Panc1 (cell line): ENCODE data around the gene HTR3B. TPM values are rescaled to one million over a fixed set of nuclear protein-coding genes. Genes with fewer than 3 reads are reported as not detected.

ENCODE experiments used
- ATAC-seq: fragments of 200-7000 bp; cut with Tn5 transposase; 2 replicates; pipeline ENCODE4 v1.9.1; 2020; ENCODE audit warnings: mild to moderate bottlenecking, moderate library complexity
- BruUV-seq: library from RNA; stranded (reverse); fragments of 400-500 nt; replicated peaks from 2 replicates; lab custom pipeline; 2021; lab: Mats Ljungman, UMichigan
- CTCF ChIA-PET: fragments of 300-600 bp; sonication (Branson Sonifier 250); formaldehyde crosslinking; loops from one replicate; lab custom pipeline; 2022; ENCODE audit warnings: antibody characterized with exemption; lab: Charles Lee
- POLR2A ChIA-PET: fragments of 300-600 bp; sonication (Branson Sonifier 250); formaldehyde crosslinking; loops from one replicate; lab custom pipeline; 2022; ENCODE audit warnings: antibody characterized with exemption; lab: Charles Lee
- DNase-seq: peaks from one replicate; pipeline ENCODE4 v3.0.0-alpha.2; 2010; ENCODE audit warnings: low read depth, low spot score
- H3K27ac ChIP-seq: 2 replicates; pipeline ENCODE4 v1.5.1; 2011; ENCODE audit warnings: mild to moderate bottlenecking, low read length, inconsistent platforms
- H3K27me3 ChIP-seq: fragments of 200-500 bp; sonication (Bioruptor generic); 2 replicates; pipeline ENCODE4 v1.6.0; 2014; ENCODE audit warnings: low read length, inconsistent platforms; ENCODE audit not compliant: control insufficient read depth, insufficient read depth
- H3K36me3 ChIP-seq: fragments of 200-500 bp; sonication (Bioruptor generic); 2 replicates; pipeline ENCODE4 v1.5.1; 2014; ENCODE audit warnings: inconsistent platforms, mild to moderate bottlenecking, low read length, moderate library complexity; ENCODE audit not compliant: control insufficient read depth, insufficient read depth
- H3K4me1 ChIP-seq: 2 replicates; pipeline ENCODE4 v1.5.1; 2011; ENCODE audit warnings: inconsistent platforms, mild to moderate bottlenecking, low read length, moderate library complexity; ENCODE audit not compliant: control insufficient read depth, insufficient read depth
- H3K4me3 ChIP-seq, 2 experiments: 2 replicates each; pipeline ENCODE4 v1.5.1; 2011 to 2012; ENCODE audit warnings: low read depth in 2 of 2, low read length in 2 of 2, mild to moderate bottlenecking in 2 of 2, inconsistent platforms in 1 of 2, moderate library complexity in 1 of 2
- H3K9me3 ChIP-seq: fragments of 200-500 bp; sonication (Bioruptor generic); 2 replicates; pipeline ENCODE4 v1.5.1; 2014; ENCODE audit warnings: low read depth, mild to moderate bottlenecking, inconsistent platforms, low read length, moderate library complexity; ENCODE audit not compliant: control insufficient read depth, insufficient read depth
- CTCF ChIP-seq: fragments of 450-650 bp; IDR thresholded peaks from 2 replicates; pipeline ENCODE4 v1.5.1; 2017; ENCODE audit warnings: mild to moderate bottlenecking
- POLR2AphosphoS5 ChIP-seq: IDR thresholded peaks from 2 replicates; pipeline ENCODE4 v1.6.1; 2012; ENCODE audit warnings: mild to moderate bottlenecking, low read depth, low read length, moderate library complexity
- REST ChIP-seq, 2 experiments: IDR thresholded peaks; 2 replicates each; pipeline ENCODE4 v1.6.1; 2011 to 2012; ENCODE audit warnings: low read depth in 2 of 2, control low read depth in 1 of 2, low read length in 1 of 2, mild to moderate bottlenecking in 1 of 2, moderate library complexity in 1 of 2; ENCODE audit not compliant: insufficient read depth in 1 of 2
- SIN3A ChIP-seq: IDR thresholded peaks from 2 replicates; pipeline ENCODE4 v1.6.1; 2012; ENCODE audit warnings: low read depth, mild to moderate bottlenecking, low read length, moderate library complexity, borderline replicate concordance; ENCODE audit not compliant: insufficient read depth
- TCF7L2 ChIP-seq: IDR thresholded peaks from 2 replicates; pipeline ENCODE4 v1.6.1; 2011; ENCODE audit warnings: mild to moderate bottlenecking, low read depth, low read length, inconsistent platforms
- in situ Hi-C: cut with HindIII; loops from 2 replicates; pipeline ENCODE4 v1.10.0; 2016; ENCODE audit warnings: low sequenced_read_pairs, low pct_unique_long_range_greater_than_20kb
- intact Hi-C: fragments of 100-400 bp; cut with micrococcal nuclease; formaldehyde crosslinking; loops from one replicate; pipeline ENCODE4 v1.10.0; 2022; ENCODE audit not compliant: unreplicated experiment
- total RNA-seq: library from RNA; stranded (reverse); gene quantifications from one replicate; pipeline ENCODE4 v1.2.1, GENCODE V29; 2021; ENCODE audit not compliant: unreplicated experiment

Gene HTR3B
- total RNA-seq, 1 experiment from 2014 or later: not detected

GRCh38 chr11:113926273-113927197 lies 21.9 kb downstream of the HTR3B start:
- in situ Hi-C loops: no loop called here

GRCh38 chr11:113928311-113928710 lies 23.7 kb downstream of the HTR3B start:
- H3K4me3 ChIP-seq: no peak overlapping the region
- no peaks in the 10 kb centered on the region for H3K4me1 ChIP-seq
- no peak for ATAC-seq
- no peak for DNase-seq
- ChIA-PET POLR2A (no interaction called here), CTCF (no interaction called here)
- in situ Hi-C loops (no loop called here), intact Hi-C loops (no loop called here)
- TF ChIP-seq REST (IDR thresholded peaks at IDR 0.05; ENCODE audit: insufficient read depth in 1 of 2, low read depth in 2 of 2, low read length in 1 of 2) (no peak), CTCF (no peak), POLR2AphosphoS5 (no peak), TCF7L2 (no peak)
- no TSS peak for BruUV-seq
- no peaks in the 10 kb centered on the region for H3K9me3 ChIP-seq
- H3K27ac ChIP-seq: no peak overlapping the region
- peaks cover 7% of the 10 kb centered on the region for H3K27me3 ChIP-seq
- H3K36me3 ChIP-seq: no peaks in the 10 kb centered on the region

More at GRCh38 chr11:113926273-113927197, 21.9 kb downstream of the HTR3B start:
- peaks cover 7% of the 10 kb centered on the region for H3K27me3 ChIP-seq
- no TSS peak for BruUV-seq
- H3K27ac ChIP-seq: no peak overlapping the region
- intact Hi-C loops: no loop called here
- ChIA-PET CTCF (no interaction called here), POLR2A (no interaction called here)
- TF ChIP-seq CTCF (no peak), POLR2AphosphoS5 (no peak), TCF7L2 (no peak), REST (IDR thresholded peaks at IDR 0.05; ENCODE audit: insufficient read depth in 1 of 2, low read depth in 2 of 2, low read length in 1 of 2) (no peak), SIN3A (no peak)
- H3K4me1 ChIP-seq: no peaks in the 10 kb centered on the region
- DNase-seq (no peak), ATAC-seq (peak; percentile 69)
- no peaks in the 10 kb centered on the region for H3K9me3 ChIP-seq
- no peaks in the 10 kb centered on the region for H3K36me3 ChIP-seq
- no peak overlapping the region; a peak in 1 of 4 replicates for H3K4me3 ChIP-seq
